K562 (cell line): ENCODE measurements around the gene BIRC5. TPM values are rescaled to one million over a fixed set of nuclear protein-coding genes. Genes with fewer than 3 reads are reported as not detected.

Experiments used
- BRF2 ChIP-seq: IDR thresholded peaks from 3 replicates; pipeline ENCODE4 v1.6.1; 2011; ENCODE audit warnings: borderline replicate concordance, mild to moderate bottlenecking; ENCODE audit not compliant: insufficient read length, insufficient read depth
- CBFA2T3 ChIP-seq: fragments of 450-650 bp; IDR thresholded peaks from 2 replicates; pipeline ENCODE4 v1.6.1; 2017
- CHAMP1 ChIP-seq: fragments of 450-650 bp; IDR thresholded peaks from 2 replicates; pipeline ENCODE4 v1.6.1; 2016; ENCODE audit warnings: mild to moderate bottlenecking
- ETV6 ChIP-seq, 3 experiments: fragments of 150-350 bp in 1 of 3; sonication (generic) in 1 of 3; formaldehyde crosslinking in 1 of 3; IDR thresholded peaks; 2 replicates each; pipeline versions ENCODE4 v1.6.1 to v1.8.0; 2014 to 2022; ENCODE audit warnings: borderline replicate concordance in 2 of 3, low read depth in 2 of 3, antibody characterized with exemption in 1 of 3, low read length in 1 of 3, mild to moderate bottlenecking in 1 of 3, missing genetic modification reagents in 1 of 3
- FOXP1 ChIP-seq: sonication (generic); formaldehyde crosslinking; IDR thresholded peaks from 2 replicates; pipeline ENCODE4 v1.8.0; 2022; ENCODE audit warnings: mild to moderate bottlenecking, missing genetic modification reagents
- GABPB1 ChIP-seq: sonication (generic); formaldehyde crosslinking; IDR thresholded peaks from 2 replicates; pipeline ENCODE4 v1.8.0; 2022; ENCODE audit warnings: mild to moderate bottlenecking, missing genetic modification reagents
- GTF2B ChIP-seq: IDR thresholded peaks from 2 replicates; pipeline ENCODE4 v1.6.1; 2011; ENCODE audit not compliant: insufficient read length; ENCODE audit errors: extremely low read depth
- HMG20B ChIP-seq: fragments of 250-450 bp; sonication (Bioruptor Pico); IDR thresholded peaks from 2 replicates; pipeline ENCODE4 v1.5.0; 2021; ENCODE audit warnings: mild to moderate bottlenecking
- HNRNPH1 ChIP-seq: fragments of 200-400 bp; formaldehyde crosslinking; optimal IDR thresholded peaks from 2 replicates; pipeline ENCODE3; 2017; ENCODE audit warnings: low read depth, mild to moderate bottlenecking, low read length, moderate library complexity
- KAT7 ChIP-seq: sonication (generic); formaldehyde crosslinking; IDR thresholded peaks from 2 replicates; pipeline ENCODE4 v1.8.0; 2022; ENCODE audit warnings: missing genetic modification reagents, mild to moderate bottlenecking, borderline replicate concordance
- NR2C1 ChIP-seq, 2 experiments: fragments of 450-650 bp; IDR thresholded peaks; 2 replicates each; pipeline ENCODE4 v1.6.1; 2017; ENCODE audit warnings: mild to moderate bottlenecking in 2 of 2, antibody characterized with exemption in 1 of 2, inconsistent platforms in 1 of 2, missing compliant biosample characterization in 1 of 2, missing genetic modification characterization in 1 of 2
- POLR2A ChIP-seq: fragments of 450-650 bp; conservative IDR thresholded peaks from 2 replicates; pipeline ENCODE4 v1.6.1; 2016
- POU5F1 ChIP-seq: fragments of 150-350 bp; IDR thresholded peaks from 2 replicates; pipeline ENCODE4 v1.6.1; 2014; ENCODE audit warnings: borderline replicate concordance, low read length, low read depth, mild to moderate bottlenecking; ENCODE audit not compliant: partially characterized antibody
- RBM14 ChIP-seq: fragments of 200-400 bp; formaldehyde crosslinking; IDR thresholded peaks from 2 replicates; pipeline ENCODE4 v1.6.1; 2018; ENCODE audit warnings: low read depth, mild to moderate bottlenecking, low read length, moderate library complexity, borderline replicate concordance; ENCODE audit not compliant: insufficient read depth
- SMC3 ChIP-seq: conservative IDR thresholded peaks from 2 replicates; pipeline ENCODE4 v1.6.1; 2011; ENCODE audit warnings: low read depth, low read length, improper control_type of control experiment; ENCODE audit not compliant: insufficient read depth
- TCF7 ChIP-seq: sonication (generic); IDR thresholded peaks from 2 replicates; pipeline ENCODE4 v1.6.1; 2016; ENCODE audit warnings: antibody characterized with exemption, borderline replicate concordance
- TCFL5 ChIP-seq: fragments of 250-450 bp; sonication (Bioruptor Pico); conservative IDR thresholded peaks from 2 replicates; pipeline ENCODE4 v1.6.1; 2021; ENCODE audit warnings: mild to moderate bottlenecking, moderate library complexity, matching md5 sums
- ZBTB2 ChIP-seq: fragments of 450-650 bp; IDR thresholded peaks from 2 replicates; pipeline ENCODE4 v1.6.1; 2016; ENCODE audit warnings: antibody characterized with exemption
- ZNF143 ChIP-seq: sonication (generic); formaldehyde crosslinking; IDR thresholded peaks from 2 replicates; pipeline ENCODE4 v1.9.0; 2022; ENCODE audit warnings: mild to moderate bottlenecking, missing genetic modification reagents
- ZNF561 ChIP-seq: fragments of 450-650 bp; formaldehyde crosslinking; conservative IDR thresholded peaks from 2 replicates; pipeline ENCODE4 v1.4.0; 2020; ENCODE audit warnings: mild to moderate bottlenecking, moderate library complexity
- ZNF586 ChIP-seq: fragments of 450-650 bp; formaldehyde crosslinking; conservative IDR thresholded peaks from 2 replicates; pipeline ENCODE4 v1.4.0; 2020; ENCODE audit warnings: mild to moderate bottlenecking, moderate library complexity
- polyA plus RNA-seq, 8 experiments: library from polyadenylated mRNA; depleted of rRNA in 4 of 8; stranded (reverse) in 5 of 8; unstranded in 3 of 8; fragments of >200 nt; fragmentation: Nextera tagmentation in 2 of 8; fragmentation: Illumina TruSeq in 1 of 8; extraction: Ambion mirVana in 2 of 8; extraction: Trizol in 1 of 8; gene quantifications; 2 replicates each; pipeline versions ENCODE4 v1.2.1 to v1.2.3, GENCODE V29; 2011 to 2014; ENCODE audit warnings: inconsistent platforms in 1 of 8, missing spikeins in 1 of 8
- total RNA-seq, 7 experiments: library from RNA; depleted of rRNA in 6 of 7; stranded (reverse); fragments of >200 nt in 6 of 7; fragmentation: Illumina TruSeq in 2 of 7; extraction: Trizol in 2 of 7; gene quantifications; 2 replicates each; pipeline versions ENCODE4 v1.2.1 to v1.2.3, GENCODE V29; 2011 to 2021; ENCODE audit warnings: low replicate concordance in 1 of 7

BIRC5 gene
- total and polyA plus RNA-seq, 9 of the 15 experiments (the other 6 are each of a cell fraction or from before 2014, with no cell fraction given), result 64.4 to 140 (median 101) TPM

- peak; percentile 94 for TF ChIP-seq ZBTB2
- peak; percentile 65 for TF ChIP-seq FOXP1 (CRISPR knock-in tag)
- no peak for TF ChIP-seq ETV6 (IDR thresholded peaks at IDR 0.05; ENCODE audit: borderline replicate concordance in 1 of 2, low read depth in 2 of 2, low read length in 1 of 2)
- 0 out of 2 replicates have a peak, but pooled peaks have one; percentile 10 for TF ChIP-seq ETV6 (CRISPR knock-in tag; IDR thresholded peaks at IDR 0.05; ENCODE audit: borderline replicate concordance)
- TF ChIP-seq GABPB1 (CRISPR knock-in tag), result peak; percentile 84
- TF ChIP-seq TCFL5 (CRISPR knock-in tag), result no peak; the same call in 1 of the 2 replicates
- no peak for TF ChIP-seq CBFA2T3
- no peak for TF ChIP-seq ZNF561 (CRISPR knock-in tag)
- TF ChIP-seq ZNF586 (CRISPR knock-in tag), result no peak
- no peak for TF ChIP-seq CHAMP1
- TF ChIP-seq RBM14, result 0 out of 2 replicates have a peak, but pooled peaks have one; percentile 90
- TF ChIP-seq SMC3, result no peak
- peak; percentile 58 for TF ChIP-seq POLR2A
- TF ChIP-seq ZNF143 (CRISPR knock-in tag), result peak; percentile 100
- no peak for TF ChIP-seq HNRNPH1
- no peak for TF ChIP-seq BRF2
- no peak for TF ChIP-seq TCF7
- no peak for TF ChIP-seq NR2C1 (IDR thresholded peaks at IDR 0.05)
- TF ChIP-seq NR2C1 (tag; IDR thresholded peaks at IDR 0.05), result peak; percentile 75
- TF ChIP-seq GTF2B, result no peak
- no peak for TF ChIP-seq HMG20B (CRISPR knock-in tag)
- no peak for TF ChIP-seq POU5F1
- peak; percentile 99 for TF ChIP-seq KAT7 (CRISPR knock-in tag)
Observed at GRCh38 chr17:78253946-78254672, 40.1 kb downstream of the BIRC5 start (continued).
